Endodermal cell (in vitro differentiated cells): ENCODE results near the gene SGMS2. TPM values are rescaled to one million over a fixed set of nuclear protein-coding genes. Genes with fewer than 3 reads are reported as not detected.

Source experiments
- DNase-seq: peaks from one replicate; pipeline ENCODE4 v3.0.0-alpha.2; 2017
- H3K27ac ChIP-seq: 2 replicates; pipeline ENCODE4 v1.5.1; 2013; ENCODE audit warnings: mild to moderate bottlenecking, low read depth, low read length, moderate library complexity
- H3K27me3 ChIP-seq: 2 replicates; pipeline ENCODE4 v1.6.1; 2013; ENCODE audit warnings: mild to moderate bottlenecking, low read length, moderate library complexity; ENCODE audit not compliant: insufficient read depth, control insufficient read depth, poor library complexity, severe bottlenecking
- H3K36me3 ChIP-seq: 2 replicates; pipeline ENCODE4 v1.7.0; 2013; ENCODE audit warnings: mild to moderate bottlenecking, low read length, moderate library complexity; ENCODE audit not compliant: control insufficient read depth, insufficient read depth
- H3K4me1 ChIP-seq: one replicate; pipeline ENCODE4 v1.7.0; 2013; ENCODE audit warnings: low read length; ENCODE audit not compliant: control insufficient read depth, insufficient read depth
- H3K4me3 ChIP-seq: 2 replicates; pipeline ENCODE4 v1.5.1; 2013; ENCODE audit warnings: mild to moderate bottlenecking, low read length, moderate library complexity
- H3K9ac ChIP-seq: 2 replicates; pipeline ENCODE4 v1.6.1; 2013; ENCODE audit warnings: mild to moderate bottlenecking, low read length, moderate library complexity; ENCODE audit not compliant: poor library complexity, severe bottlenecking; ENCODE audit errors: extremely low read depth
- H3K9me3 ChIP-seq: 2 replicates; pipeline ENCODE4 v1.6.1; 2013; ENCODE audit warnings: mild to moderate bottlenecking, low read length, moderate library complexity; ENCODE audit not compliant: control insufficient read depth
- H3K27ac Mint-ChIP-seq: 2 replicates; pipeline ENCODE4 v1.8.0; 2020; ENCODE audit warnings: mixed read lengths
- H3K27me3 Mint-ChIP-seq: 2 replicates; pipeline ENCODE4 v1.8.0; 2021; ENCODE audit warnings: mild to moderate bottlenecking, mixed read lengths; ENCODE audit not compliant: insufficient read depth
- H3K36me3 Mint-ChIP-seq: 2 replicates; pipeline ENCODE4 v1.8.0; 2020; ENCODE audit warnings: low read depth, mixed read lengths
- H3K4me1 Mint-ChIP-seq: 2 replicates; pipeline ENCODE4 v1.8.0; 2020; ENCODE audit warnings: mixed read lengths
- H3K4me3 Mint-ChIP-seq: 2 replicates; pipeline ENCODE4 v1.8.0; 2020; ENCODE audit warnings: mild to moderate bottlenecking, moderate library complexity, mixed read lengths
- H3K9me3 Mint-ChIP-seq: 2 replicates; pipeline ENCODE4 v1.8.0; 2020; ENCODE audit warnings: mild to moderate bottlenecking, mixed read lengths
- WGBS, 2 experiments: methylation state at CpG; one replicate each; pipeline versions ENCODE4 v1.1.5 to v1.1.7; 2013; ENCODE audit warnings: missing lambda C conversion rate in 2 of 2, mixed read lengths in 1 of 2; ENCODE audit not compliant: insufficient coverage in 1 of 2, insufficient read length in 1 of 2; 5-methylcytosine and 5-hydroxymethylcytosine counted together
- total RNA-seq, 2 donors: library from RNA; stranded (reverse); fragmentation: NEBNext Ultra II Directional in 1 of 2; extraction: Animal tissue kit (Norgen Biotek cat#: 25700) in 1 of 2; gene quantifications; 2 replicates in 1 of 2; 3 replicates in 1 of 2; pipeline ENCODE4 v1.2.1, GENCODE V29; 2021
- TF ChIP-seq, protein P1 (sequence below): fragments of 200-600 bp; sonication (generic); conservative IDR thresholded peaks from 2 replicates; pipeline ENCODE4 v1.5.0; 2021; ENCODE audit warnings: antibody characterized with exemption, mild to moderate bottlenecking

Gene SGMS2
- total RNA-seq, 2 donors from 2014 or later, result 0.11 to 0.62 TPM

DNA sequence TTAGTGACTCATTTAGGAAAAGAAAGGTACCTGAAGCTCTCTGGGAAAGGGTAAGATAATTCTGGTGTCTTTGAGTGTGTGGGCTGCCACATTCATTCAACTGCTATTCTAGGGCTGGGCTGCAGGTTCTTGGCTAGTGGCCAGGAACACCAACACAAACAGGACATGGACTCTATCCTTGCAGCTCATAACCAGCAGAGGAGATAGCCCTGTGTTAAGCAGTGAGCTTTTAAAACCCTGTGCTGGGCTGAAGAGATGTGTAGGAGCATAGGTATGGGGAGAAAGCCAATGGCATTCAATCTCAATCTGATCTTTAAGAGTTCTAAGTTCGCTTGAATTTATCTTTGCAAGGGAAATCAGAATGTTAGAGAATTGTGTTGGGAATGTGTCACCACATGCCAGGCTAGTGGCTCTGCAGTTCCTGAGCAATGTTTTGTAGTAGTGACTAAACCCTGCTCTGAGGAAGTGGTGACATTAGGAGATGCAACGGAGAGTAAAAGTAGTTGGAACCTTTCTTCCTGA lies 39.2 kb downstream of the SGMS2 start:
- no peak overlapping the region for H3K27ac Mint-ChIP-seq
- no peak overlapping the region for H3K27ac ChIP-seq
- no peaks in the 10 kb centered on the region for H3K27me3 Mint-ChIP-seq
- H3K27me3 ChIP-seq, result no peaks in the 10 kb centered on the region
- H3K4me1 ChIP-seq, result no peaks in the 10 kb centered on the region
- no peak overlapping the region for H3K4me3 ChIP-seq
- H3K4me3 Mint-ChIP-seq, result no peak overlapping the region
- H3K9ac ChIP-seq, result no peak overlapping the region
- no peaks in the 10 kb centered on the region for H3K9me3 ChIP-seq
- H3K36me3 ChIP-seq, result no peaks in the 10 kb centered on the region
- H3K9me3 Mint-ChIP-seq, result no peaks in the 10 kb centered on the region
- no peak for DNase-seq
- TF ChIP-seq, protein P1, sequence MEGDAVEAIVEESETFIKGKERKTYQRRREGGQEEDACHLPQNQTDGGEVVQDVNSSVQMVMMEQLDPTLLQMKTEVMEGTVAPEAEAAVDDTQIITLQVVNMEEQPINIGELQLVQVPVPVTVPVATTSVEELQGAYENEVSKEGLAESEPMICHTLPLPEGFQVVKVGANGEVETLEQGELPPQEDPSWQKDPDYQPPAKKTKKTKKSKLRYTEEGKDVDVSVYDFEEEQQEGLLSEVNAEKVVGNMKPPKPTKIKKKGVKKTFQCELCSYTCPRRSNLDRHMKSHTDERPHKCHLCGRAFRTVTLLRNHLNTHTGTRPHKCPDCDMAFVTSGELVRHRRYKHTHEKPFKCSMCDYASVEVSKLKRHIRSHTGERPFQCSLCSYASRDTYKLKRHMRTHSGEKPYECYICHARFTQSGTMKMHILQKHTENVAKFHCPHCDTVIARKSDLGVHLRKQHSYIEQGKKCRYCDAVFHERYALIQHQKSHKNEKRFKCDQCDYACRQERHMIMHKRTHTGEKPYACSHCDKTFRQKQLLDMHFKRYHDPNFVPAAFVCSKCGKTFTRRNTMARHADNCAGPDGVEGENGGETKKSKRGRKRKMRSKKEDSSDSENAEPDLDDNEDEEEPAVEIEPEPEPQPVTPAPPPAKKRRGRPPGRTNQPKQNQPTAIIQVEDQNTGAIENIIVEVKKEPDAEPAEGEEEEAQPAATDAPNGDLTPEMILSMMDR, result no peak
- H3K36me3 Mint-ChIP-seq, result no peaks in the 10 kb centered on the region
- no peaks in the 10 kb centered on the region for H3K4me1 Mint-ChIP-seq
- 92 to 100% methylated on average over 2 of the region's 2 CpGs for whole genome bisulfite sequencing, 2 experiments

DNA sequence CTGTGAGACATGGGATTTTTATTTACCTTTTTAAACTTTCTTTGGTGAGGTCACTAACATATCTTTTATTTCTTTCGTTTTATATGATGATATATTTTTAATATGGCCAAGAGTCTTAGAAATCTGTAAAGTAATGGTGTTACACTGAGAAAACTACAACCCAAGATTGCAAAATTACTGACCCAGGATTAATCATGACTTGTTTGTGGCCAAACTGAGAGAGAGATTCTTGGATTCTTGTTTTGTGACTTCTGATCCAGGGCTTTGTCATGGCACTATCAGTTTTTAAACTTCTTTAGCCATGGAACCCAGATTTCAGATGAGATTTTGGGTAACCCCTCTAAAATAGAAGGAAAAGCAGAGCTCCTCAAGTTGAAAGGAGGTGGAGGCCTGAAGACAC lies 42.0 kb downstream of the SGMS2 start:
- H3K27me3 Mint-ChIP-seq, result no peaks in the 10 kb centered on the region
- H3K27ac ChIP-seq, result no peak overlapping the region
- no peaks in the 10 kb centered on the region for H3K9me3 ChIP-seq
- no peaks in the 10 kb centered on the region for H3K27me3 ChIP-seq
- no peak overlapping the region for H3K4me3 Mint-ChIP-seq
- no peak for DNase-seq
- peaks cover 3% of the 10 kb centered on the region for H3K4me1 Mint-ChIP-seq
- TF ChIP-seq, protein P1, result no peak
- no peaks in the 10 kb centered on the region for H3K9me3 Mint-ChIP-seq
- H3K36me3 Mint-ChIP-seq, result no peaks in the 10 kb centered on the region
- H3K36me3 ChIP-seq, result no peaks in the 10 kb centered on the region
- no peak overlapping the region for H3K9ac ChIP-seq
- H3K4me1 ChIP-seq, result no peaks in the 10 kb centered on the region
- WGBS, 2 experiments, result no CpG with 5 or more reads among the region's 1 CpG
- no peak overlapping the region for H3K4me3 ChIP-seq
- H3K27ac Mint-ChIP-seq, result no peak overlapping the region

DNA sequence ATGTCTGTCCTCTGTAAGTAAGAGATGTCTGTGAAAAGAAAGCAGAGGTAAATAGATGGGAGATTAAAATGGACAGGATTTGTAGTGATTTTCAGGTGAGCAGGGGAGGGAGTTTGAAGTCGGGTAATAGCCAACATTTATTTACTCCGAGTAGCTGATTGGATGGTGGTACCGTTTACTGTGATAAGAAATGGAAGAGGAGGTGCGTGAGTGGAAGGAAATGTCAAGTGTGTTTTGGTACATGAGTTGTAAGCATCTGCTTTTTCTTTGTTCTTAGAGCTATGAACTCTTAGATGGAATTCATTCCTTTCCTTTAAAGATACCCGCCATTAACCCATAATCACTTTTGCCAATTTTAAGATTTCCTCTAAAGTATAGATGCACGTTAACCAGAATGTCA lies 45.5 kb downstream of the SGMS2 start:
- DNase-seq, result no peak
- 86 to 90% methylated on average over 1 to 6 of the region's 6 CpGs for WGBS, 2 experiments
- no peaks in the 10 kb centered on the region for H3K9me3 Mint-ChIP-seq
- H3K4me1 Mint-ChIP-seq, result peaks cover 3% of the 10 kb centered on the region
- H3K27me3 ChIP-seq, result no peaks in the 10 kb centered on the region
- no peaks in the 10 kb centered on the region for H3K9me3 ChIP-seq
- no peak overlapping the region for H3K4me3 ChIP-seq
- TF ChIP-seq, protein P1, result no peak
- H3K36me3 Mint-ChIP-seq, result no peaks in the 10 kb centered on the region
- H3K36me3 ChIP-seq, result no peaks in the 10 kb centered on the region
- no peak overlapping the region for H3K27ac ChIP-seq
- H3K4me1 ChIP-seq, result no peaks in the 10 kb centered on the region
- no peak overlapping the region for H3K4me3 Mint-ChIP-seq
- H3K9ac ChIP-seq, result no peak overlapping the region
- no peaks in the 10 kb centered on the region for H3K27me3 Mint-ChIP-seq
- H3K27ac Mint-ChIP-seq, result no peak overlapping the region
